Ovary (tissue), 3 donors: Measurements from ENCODE around the gene CSNK1G1.

Experiments used
- POLR2A ChIP-seq: fragments of 450-650 bp; IDR thresholded peaks from one replicate; pipeline ENCODE4 v1.6.1; 2017; ENCODE audit warnings: antibody characterized with exemption, mild to moderate bottlenecking, moderate library complexity
- TF ChIP-seq, protein P1 (sequence below), 3 donors: fragments of 450-650 bp in 2 of 3; fragments of 200-600 bp in 1 of 3; IDR thresholded peaks; one replicate each; pipeline versions ENCODE4 v1.5.1 to v1.8.0; 2016 to 2022; ENCODE audit warnings: antibody characterized with exemption in 3 of 3, mild to moderate bottlenecking in 1 of 3
- donor health status: DM: no; HTN: no; CAD: no.

DNA sequence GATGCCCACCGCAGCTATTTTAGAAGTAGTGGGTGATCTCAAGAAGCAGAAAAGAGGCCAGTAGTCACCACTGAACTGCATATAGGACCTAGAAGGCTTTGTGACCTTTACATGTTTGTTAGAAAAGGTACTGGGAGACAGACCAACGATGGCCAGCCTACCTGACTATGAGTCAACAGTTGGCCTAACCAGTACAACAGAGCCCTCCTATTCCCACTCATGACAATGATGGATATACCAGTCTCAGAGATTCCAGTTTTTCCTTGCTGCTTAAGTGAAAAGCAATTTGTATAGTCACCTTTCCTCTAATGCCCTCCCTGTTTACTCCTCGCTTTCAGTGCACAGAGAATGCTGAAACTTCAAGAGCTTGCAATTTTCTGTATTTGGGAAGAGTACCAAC, 106.6 kb downstream of the CSNK1G1 start:
- TF ChIP-seq, protein P1, sequence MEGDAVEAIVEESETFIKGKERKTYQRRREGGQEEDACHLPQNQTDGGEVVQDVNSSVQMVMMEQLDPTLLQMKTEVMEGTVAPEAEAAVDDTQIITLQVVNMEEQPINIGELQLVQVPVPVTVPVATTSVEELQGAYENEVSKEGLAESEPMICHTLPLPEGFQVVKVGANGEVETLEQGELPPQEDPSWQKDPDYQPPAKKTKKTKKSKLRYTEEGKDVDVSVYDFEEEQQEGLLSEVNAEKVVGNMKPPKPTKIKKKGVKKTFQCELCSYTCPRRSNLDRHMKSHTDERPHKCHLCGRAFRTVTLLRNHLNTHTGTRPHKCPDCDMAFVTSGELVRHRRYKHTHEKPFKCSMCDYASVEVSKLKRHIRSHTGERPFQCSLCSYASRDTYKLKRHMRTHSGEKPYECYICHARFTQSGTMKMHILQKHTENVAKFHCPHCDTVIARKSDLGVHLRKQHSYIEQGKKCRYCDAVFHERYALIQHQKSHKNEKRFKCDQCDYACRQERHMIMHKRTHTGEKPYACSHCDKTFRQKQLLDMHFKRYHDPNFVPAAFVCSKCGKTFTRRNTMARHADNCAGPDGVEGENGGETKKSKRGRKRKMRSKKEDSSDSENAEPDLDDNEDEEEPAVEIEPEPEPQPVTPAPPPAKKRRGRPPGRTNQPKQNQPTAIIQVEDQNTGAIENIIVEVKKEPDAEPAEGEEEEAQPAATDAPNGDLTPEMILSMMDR (IDR thresholded peaks at IDR 0.05), result no peak
- TF ChIP-seq POLR2A, result no peak
